GM18873 (cell line): ENCODE measurements around the gene BPTF.
"Not testable (repeated sequence)": the region's sequence is repeated elsewhere in the genome, so short reads cannot be mapped to it uniquely, and the experiment has no call there.

Source experiments
- ATAC-seq: cut with Tn5 transposase; IDR thresholded peaks from one replicate; pipeline ENCODE4 v1.9.1; 2021; ENCODE audit warnings: mild to moderate bottlenecking, moderate library complexity, moderate number of reproducible peaks; ENCODE audit not compliant: unreplicated experiment, low FRiP score

BPTF gene

GRCh38 chr17:67996301-67997171 is 171.2 kb downstream of the BPTF start, which contains the start of gene C17orf58:
Gene C17orf58, minus strand, starts transcription at chr17:67996469. Its CDS starts 271 bp downstream, at chr17:67996198.
- ATAC-seq, result not testable (repeated sequence)

- no peak for ATAC-seq
Observed at GRCh38 chr17:67998466-67998865, 173.2 kb downstream of the BPTF start.

GRCh38 chr17:67999291-67999911 is 174.1 kb downstream of the BPTF start:
- ATAC-seq, result no peak

GRCh38 chr17:68004201-68004600 is 178.9 kb downstream of the BPTF start:
- no peak for ATAC-seq

- no peak for ATAC-seq
Observed at GRCh38 chr17:68006797-68007196, 181.5 kb downstream of the BPTF start.

- ATAC-seq, result no peak
Observed at GRCh38 chr17:68011199-68011665, 185.9 kb downstream of the BPTF start.

- no peak for ATAC-seq
Observed at GRCh38 chr17:68013385-68013784, 188.1 kb downstream of the BPTF start.

GRCh38 chr17:68015081-68015723 is 189.9 kb downstream of the BPTF start:
- no peak for ATAC-seq

- no peak for ATAC-seq
Observed at GRCh38 chr17:68016838-68017237, 191.5 kb downstream of the BPTF start.

- ATAC-seq, result not testable (repeated sequence)
Observed at GRCh38 chr17:68018493-68018892, 193.2 kb downstream of the BPTF start.

- ATAC-seq, result no peak
Observed at GRCh38 chr17:68019336-68019674, 194.0 kb downstream of the BPTF start.

- peak; percentile 89 for ATAC-seq
Observed at GRCh38 chr17:68019675-68020408, 194.5 kb downstream of the BPTF start.

- no peak for ATAC-seq
Observed at GRCh38 chr17:68020409-68020756, 195.1 kb downstream of the BPTF start.

GRCh38 chr17:68020791-68021190 is 195.5 kb downstream of the BPTF start:
- ATAC-seq, result not testable (repeated sequence)

GRCh38 chr17:68021963-68022362 is 196.7 kb downstream of the BPTF start:
- ATAC-seq, result no peak

GRCh38 chr17:68022547-68022946 is 197.2 kb downstream of the BPTF start:
- not testable (repeated sequence) for ATAC-seq

- ATAC-seq, result no peak
Observed at GRCh38 chr17:68029512-68030215, 204.4 kb downstream of the BPTF start.
